GM21515 (cell line): ENCODE measurements around the gene NUP155.
"Not testable (repeated sequence)": the region's sequence is repeated elsewhere in the genome, so short reads cannot be mapped to it uniquely, and the experiment has no call there.

Experiments used
- ATAC-seq: cut with Tn5 transposase; IDR thresholded peaks from one replicate; pipeline ENCODE4 v1.9.1; 2021; ENCODE audit not compliant: unreplicated experiment

NUP155 gene

DNA sequence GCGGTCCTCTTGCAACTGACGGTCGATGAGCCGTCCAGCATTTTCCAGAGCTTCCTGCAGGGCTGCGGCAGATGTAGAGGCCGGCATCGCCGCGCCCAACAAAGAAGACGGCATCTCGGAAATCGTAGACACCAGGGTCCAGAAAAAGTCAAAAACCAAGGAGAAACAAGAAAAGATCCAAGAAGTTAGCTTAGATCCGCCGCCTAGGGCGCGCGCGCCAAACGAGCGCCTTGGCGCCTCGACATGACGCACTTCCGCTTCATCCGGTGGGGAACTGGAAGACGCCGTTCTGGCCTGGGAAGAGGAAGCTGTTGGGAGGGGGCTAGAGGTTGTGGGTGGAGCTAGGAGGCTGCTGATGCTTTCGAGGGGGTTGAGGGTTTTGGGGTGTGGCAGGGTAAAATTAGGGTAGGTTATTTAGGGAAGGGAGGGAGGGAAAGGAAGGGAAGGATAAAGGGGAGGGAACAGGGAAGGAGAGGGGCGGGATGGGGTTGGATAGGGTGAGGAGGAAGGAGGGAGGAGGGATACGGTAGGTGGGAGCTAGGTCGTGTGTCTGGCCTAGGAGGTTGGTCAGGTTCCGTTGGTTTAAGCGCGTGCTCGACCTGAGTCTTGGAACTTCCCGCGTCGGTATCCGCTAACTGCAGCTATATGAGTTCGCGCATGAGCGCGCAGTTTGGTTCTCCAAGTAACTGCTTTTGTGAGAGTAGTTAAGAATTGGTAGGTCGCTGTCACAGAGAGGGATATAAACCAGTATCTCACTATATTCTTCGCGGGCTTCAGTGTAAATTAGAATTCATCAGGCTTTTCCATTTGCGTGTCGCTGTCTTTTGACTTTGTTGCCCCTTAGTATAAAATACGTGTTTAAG lies at the start of gene NUP155:
TSS of gene NUP155 (minus strand) at position 243 of the 863 bp plus-strand sequence. CDS start at position 114, 129 bp downstream.
- ATAC-seq, result peak; percentile 94

DNA sequence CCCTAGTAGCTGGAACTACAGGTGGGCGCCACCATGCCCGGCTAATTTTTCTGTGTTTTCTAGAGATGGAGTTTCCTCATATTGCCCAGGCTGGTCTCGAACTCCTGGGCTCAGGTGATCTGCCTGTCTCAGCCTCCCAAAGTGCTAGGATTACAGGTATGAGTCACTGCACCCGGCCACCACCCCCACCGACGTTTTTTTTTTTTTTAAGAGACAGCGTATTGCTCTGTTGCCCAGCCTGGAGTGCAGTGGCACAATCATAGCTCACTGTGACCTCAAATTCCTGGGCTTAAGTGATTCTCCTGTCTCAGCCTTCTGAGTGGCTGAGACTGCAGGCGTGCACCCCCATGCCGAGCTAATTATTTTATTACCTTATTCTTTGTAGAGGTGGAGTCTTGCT lies 46.4 kb upstream of the NUP155 start:
- ATAC-seq, result no peak

DNA sequence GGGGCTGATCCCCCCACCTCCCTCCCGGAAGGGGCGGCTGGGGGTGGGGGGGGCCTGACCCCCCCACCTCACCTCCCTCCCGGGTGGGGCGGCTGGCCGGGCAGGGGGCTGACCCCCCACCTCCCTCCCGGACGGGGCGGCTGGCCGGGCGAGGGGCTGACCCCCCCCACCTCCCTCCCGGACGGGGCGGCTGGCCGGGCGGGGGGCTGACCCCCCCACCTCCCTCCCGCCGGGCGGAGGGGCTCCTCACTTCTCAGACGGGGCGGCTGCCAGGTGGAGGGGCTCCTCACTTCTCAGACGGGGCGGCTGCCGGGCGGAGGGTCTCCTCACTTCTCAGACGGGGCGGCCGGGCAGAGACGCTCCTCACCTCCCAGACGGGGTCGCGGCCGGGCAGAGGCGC lies 44.5 kb upstream of the NUP155 start:
- not testable (repeated sequence) for ATAC-seq

DNA sequence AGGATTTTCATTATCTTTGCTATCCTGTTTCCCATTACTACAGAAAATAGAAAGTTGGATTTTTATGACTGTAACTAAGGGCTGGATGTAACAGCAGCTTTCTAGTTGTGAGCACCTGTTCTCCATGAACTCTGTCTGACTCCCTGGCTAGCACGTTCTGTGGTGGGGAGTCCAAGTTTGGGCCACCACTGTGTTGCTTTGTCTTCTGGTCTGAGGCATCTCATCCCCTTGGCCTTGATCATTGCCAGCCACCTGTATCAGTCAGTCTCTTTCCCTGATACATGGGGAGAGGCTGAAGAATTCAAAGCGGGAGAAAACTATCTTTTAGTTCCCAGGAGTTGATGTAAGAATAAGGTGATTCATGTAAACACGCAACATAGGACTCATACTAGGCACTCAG lies 41.6 kb upstream of the NUP155 start:
- ATAC-seq, result no peak

DNA sequence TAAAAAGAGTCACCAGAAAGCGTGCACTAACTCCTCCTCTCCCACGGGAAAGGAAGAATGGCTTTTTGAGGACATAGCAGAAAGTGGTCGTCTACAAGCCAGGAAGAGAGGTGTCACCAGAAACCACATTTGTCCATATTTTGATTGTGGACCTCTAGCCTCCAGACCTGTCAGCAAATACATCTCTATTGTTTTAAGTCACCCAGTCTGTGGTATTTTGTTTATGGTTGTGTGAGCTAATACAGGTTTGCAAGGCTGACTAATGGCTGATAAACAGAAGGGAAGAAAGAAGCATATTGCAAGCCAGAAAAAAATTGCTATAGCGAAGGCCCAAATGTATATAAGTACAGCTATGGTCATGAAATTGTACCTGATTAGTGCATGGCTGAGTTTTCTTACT lies 29.6 kb upstream of the NUP155 start:
- ATAC-seq, result no peak

DNA sequence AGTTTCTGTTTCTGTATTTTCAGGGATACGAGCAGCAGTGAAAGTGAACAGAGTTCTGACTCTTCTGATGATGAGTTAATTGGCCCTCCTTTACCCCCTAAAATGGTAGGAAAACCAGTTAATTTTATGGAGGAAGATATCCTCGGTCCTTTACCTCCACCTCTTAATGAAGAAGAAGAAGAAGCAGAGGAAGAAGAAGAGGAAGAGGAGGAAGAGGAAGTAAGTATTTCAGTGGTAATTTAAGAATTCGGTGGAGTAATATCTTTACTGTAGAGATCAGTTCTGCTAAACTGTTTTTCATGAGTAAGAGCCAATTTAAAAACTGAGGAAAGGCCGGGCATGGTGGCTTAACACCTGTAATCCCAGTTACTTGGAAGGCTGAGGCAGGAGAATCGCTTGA lies 25.4 kb upstream of the NUP155 start:
- no peak for ATAC-seq

DNA sequence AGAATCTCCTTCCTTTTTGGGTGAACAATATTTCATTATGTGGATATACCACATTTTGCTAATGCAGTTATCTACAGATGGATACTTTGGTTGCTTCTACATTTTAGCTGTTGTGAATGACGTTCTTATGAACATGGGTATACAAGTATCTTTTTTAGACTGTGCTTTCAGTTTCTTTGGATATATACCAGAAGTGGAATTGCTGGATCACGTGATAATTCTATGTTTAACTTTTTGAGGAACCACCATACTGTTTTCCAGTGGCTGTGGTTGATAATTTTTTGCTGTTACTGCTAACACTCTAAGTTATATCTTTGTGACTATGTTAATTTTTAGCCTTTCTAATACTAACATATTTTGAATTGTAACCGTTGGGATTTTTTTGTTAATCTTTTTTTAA lies 20.7 kb upstream of the NUP155 start:
- ATAC-seq, result no peak

DNA sequence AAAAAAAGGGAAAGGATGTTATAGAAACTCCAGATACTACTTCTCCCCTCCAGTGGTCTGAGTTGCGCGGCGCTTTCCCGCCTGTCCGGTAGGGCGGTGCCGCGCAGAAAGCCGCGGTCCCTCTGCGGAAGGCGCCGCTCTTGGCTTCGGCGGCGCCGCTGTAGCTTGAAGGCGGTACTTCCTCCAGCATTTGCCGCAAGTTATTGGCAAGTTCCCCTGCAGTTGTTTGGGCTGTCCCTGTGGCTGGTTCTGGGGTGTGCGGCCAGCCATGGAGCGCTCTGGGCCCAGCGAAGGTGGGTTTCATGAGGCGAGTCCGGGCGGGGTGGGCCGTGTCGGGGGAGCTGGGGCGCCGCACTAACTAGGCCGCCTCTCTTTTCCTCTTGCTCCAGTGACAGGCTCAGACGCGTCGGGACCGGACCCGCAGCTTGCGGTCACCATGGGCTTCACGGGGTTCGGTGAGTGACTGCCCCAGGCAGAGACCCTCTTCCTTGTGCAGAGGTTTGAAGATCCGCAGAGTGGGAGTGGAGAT lies 8.3 kb upstream of the NUP155 start, which contains the start of gene WDR70:
TSS of gene WDR70 (plus strand) at position 219 of the 529 bp plus-strand sequence. CDS start at position 269, 50 bp downstream.
- peak; percentile 99 for ATAC-seq

DNA sequence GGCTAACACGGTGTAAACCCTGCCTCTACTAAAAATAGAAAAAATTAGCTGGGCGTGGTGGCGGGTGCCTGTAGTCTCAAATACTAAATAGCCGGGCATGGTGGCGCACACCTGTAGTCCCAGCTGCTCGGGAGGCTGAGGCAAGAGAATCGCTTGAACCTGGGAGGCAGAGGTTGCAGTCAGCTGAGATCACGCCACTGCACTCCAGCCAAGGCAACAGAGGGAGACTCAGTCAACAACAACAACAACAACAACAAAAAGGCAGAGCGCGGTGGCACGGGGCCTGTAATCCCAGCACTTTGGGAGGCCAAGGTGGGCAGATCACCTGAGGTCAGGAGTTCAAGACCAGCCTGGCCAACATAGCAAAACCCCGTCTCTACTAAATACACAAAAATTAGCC lies 7.2 kb upstream of the NUP155 start:
- not testable (repeated sequence) for ATAC-seq

DNA sequence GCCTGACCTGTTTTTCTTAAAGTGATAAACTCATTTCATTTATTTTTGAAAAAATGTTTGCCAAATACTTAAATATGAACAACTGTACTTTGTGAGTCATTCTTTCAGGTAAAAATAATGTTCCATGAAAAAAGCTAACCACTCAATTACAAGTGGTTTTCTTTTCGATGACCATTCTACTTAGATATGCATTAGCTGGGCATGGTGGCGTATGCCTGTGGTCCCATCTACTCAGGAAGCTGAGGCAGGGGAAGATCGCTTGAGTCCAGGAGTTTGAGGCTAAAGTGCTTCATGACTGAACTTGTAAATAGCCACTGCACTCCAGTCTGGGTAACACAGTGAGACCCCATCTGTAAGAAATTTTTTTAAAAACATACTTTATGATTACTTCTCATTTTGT lies 4.2 kb upstream of the NUP155 start:
- ATAC-seq, result no peak

DNA sequence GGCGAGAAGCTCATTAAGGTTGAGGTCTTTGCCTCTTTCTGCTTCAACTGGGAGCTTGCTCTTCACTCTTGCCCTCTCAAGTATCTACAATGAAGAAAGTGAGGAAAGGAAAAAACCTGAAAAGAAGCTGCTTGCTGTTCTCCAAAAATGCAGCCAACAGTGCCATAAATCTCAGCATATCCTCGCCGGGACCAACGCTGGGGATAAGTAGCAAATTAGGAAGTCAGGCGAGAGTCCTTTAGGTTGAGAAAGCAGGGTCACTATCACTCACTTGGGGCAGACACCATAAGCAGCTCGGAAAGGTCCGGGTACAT lies 399 bp downstream of the NUP155 start:
- ATAC-seq, result no peak

DNA sequence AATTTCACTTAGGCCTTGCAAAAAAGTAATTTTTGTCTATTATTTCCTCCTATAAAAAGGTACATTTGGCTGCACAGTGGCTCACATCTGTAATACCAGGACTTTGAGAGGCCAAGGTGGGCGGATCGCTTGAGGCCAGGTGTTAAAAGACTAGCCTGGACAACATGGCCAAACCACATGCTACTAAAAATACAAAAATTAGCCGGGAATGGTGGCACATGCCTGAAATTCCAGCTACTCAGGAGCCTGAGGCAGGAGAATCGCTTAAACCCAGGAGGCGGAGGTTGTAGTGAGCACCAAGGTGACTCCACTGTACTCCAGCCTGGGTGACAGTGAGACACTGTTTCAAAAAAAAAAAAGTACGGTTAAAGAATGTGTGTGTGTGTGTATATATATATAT lies 15.7 kb downstream of the NUP155 start:
- no peak for ATAC-seq

DNA sequence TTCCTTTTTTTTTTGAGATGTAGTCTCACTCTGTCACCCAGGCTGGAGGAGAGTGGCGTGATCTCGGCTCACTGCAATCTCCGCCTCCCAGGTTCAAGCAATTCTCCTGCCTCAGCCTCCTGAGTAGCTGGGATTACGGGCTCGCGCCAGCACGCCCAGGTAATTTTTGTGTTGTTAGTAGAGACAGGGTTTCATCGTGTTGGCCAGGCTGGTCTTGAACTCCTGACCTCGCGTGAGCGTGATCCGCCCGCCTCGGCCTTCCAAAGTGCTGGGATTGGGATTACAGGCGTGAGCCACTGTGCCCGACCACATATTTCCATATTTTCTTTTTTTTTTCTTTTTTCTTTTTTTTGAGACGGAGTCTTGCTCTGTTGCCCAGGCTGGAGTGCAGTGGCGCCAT lies 28.2 kb downstream of the NUP155 start:
- not testable (repeated sequence) for ATAC-seq

DNA sequence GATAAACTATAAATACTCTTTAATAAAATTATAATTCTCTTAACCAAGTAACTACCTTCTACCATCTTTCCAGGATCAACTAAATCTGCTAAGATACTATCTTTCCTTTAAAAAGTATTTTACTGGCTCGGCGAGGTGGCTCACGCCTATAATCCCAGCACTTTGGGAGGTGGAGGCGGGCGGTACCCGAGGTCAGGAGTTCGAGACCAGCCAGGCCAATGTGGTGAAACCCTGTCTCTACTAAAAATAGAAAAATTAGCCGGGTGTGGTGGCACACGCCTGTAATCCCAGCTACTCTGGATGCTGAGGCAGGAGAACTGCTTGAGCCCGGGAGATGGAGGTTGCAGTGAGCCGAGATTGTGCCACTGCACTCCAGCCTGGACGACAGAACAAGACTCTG lies 36.2 kb downstream of the NUP155 start:
- not testable (repeated sequence) for ATAC-seq

DNA sequence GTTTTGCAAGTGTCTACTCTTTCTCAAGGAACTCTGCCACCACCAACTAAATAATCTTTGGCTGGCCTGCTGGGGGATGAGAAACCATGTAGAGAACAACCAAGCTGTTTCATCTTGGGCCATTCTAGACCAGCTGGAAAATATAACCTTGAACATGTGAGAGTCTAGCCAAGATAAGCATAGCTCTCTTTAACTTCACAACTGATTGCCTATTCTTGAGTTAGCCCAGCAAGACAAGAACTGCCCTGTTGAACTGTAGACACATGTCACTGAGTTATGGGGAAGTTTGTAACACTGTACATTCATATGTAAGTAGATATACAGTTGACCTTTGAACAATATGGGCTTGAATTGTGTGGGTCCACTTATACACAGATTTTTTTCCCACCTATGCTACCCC lies 44.4 kb downstream of the NUP155 start:
- ATAC-seq, result no peak

DNA sequence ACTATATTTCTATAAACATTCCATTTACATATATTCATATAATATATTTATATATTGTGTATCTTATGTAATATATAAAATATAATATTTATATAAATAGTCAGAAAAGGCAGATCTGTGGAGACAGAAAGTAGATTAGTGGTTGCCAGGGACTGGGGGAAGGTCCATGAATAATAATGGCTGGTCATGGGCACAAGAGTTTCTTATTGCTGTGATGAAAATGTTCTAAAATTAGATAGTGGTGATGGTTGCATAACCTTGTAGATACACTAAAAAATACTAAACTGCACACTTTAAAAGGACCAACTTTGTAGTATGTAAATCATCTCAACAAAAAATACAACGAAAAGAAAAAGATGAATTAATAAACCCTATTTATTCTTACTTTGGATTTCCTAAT lies 47.3 kb downstream of the NUP155 start:
- ATAC-seq, result no peak

DNA sequence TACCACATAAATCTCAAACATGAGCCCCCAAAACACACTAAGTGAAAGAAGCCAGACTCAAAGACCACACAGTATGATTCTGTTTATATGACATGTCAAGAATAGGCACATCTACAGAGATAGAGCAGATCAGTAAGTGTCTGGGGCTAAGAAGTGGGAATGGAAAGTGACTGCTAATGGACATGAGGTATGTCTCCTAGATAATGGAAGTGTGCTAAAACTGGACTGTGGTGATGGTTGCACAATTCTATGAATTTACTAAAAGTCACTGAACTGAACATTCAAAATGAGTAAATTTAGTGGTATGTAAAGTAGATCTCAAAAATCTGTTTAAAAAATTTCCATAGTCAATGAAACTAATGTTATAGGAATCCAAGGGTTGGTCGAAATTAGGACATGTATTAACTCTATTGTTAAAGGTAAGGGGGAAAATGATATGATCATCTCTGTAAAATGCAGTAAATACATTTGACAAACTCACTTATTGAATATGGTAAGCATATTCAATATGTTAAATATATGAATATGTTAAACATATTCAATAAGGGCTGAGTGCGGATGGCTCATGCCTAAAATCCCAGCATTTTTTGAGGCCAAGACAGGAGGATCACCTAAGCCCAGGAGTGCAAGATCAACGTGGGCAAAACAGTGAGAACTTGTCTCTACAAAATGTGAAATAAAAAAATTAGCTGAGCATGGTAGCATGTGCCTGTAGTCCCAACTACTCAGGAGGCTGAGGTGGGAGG lies 51.7 kb downstream of the NUP155 start:
- no peak for ATAC-seq

DNA sequence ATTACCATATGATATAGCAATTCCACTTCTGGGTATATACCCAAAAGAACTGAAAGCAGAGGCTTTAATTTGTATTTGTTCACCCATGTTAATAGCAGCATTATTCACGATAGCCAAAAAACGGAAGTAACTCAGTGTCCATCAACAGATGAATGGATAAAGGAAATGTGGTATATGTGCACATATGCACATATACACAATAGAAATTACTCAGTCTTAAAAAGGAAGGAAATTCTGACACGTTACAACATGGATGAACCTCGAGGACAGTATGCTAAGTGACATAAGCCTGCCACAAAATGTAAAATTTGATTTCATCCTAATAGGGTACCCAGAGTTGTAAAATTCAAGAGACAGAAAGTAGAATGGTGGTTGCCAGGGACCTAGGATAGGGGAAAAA lies 54.9 kb downstream of the NUP155 start:
- no peak for ATAC-seq

DNA sequence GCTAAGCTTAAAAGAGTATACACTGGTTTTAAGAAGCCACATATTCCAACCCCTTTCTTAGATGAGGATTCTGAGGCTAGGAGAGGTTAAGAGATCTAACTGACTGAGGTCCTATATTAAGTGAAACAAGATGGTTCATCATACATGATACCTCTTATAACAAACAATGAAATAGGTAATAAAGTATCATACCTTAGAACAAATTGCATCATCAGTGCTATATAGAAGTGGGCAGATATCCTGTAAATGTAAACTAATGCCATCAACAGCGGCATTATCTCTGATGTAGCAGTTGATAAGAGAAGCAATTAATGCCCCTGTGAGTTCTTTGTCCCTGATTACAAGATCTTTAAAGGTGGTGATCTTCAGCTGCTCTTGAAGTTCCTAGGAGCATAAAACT lies 60.5 kb downstream of the NUP155 start:
- no peak for ATAC-seq

DNA sequence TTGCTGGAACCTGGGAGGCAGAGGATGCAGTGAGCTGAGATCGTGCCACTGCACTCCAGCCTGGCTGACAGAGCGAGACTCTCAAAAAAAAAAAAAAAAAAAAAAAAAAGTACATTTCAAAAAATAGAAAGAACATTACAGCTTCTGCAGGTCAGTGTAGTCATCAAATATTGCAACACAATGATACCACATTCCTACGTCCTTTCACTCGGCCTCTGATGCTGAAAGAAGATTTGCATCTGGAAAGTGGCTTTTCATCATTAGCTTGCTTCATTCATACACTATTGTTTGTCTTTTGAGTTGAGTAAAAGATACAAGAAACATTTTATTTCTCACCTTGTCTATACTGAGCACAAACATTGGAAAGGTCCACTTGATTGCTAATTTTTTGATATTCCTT lies 62.1 kb downstream of the NUP155 start:
- no peak for ATAC-seq

DNA sequence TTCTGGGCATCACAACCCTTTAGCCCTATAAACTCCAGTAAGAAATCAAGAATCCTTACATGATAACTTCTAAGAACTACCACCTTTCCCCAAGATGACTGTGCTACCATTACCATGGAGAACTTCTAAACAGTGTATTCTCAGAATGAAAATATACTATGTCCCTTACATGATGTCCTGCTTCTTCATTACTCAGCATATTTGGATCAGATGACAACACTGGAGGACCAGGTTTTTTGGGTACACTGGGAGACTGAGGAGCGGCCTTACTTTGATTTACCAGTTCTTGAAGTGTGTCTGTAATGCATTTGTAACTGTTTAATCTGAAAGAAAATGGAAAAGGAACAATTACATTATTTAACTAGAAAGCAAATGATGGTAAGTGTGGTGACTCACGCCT lies 66.0 kb downstream of the NUP155 start:
- ATAC-seq, result no peak

DNA sequence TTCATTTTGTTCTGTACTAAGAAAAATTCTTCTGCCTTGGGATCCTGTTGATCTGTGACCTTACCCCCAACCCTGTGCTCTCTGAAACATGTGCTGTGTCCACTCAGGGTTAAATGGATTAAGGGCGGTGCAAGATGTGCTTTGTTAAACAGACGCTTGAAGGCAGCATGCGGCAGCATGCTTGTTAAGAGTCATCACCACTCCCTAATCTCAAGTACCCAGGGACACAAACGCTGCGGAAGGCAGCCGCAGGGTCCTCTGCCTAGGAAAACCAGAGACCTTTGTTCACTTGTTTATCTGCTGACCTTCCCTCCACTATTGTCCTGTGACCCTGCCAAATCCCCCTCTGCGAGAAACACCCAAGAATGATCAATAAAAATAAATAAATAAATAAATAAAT lies 74.6 kb downstream of the NUP155 start:
- not testable (repeated sequence) for ATAC-seq
